ENCODE data around the gene CENPVL2. TPM values are rescaled to one million over a fixed set of nuclear protein-coding genes. Genes with fewer than 3 reads are reported as not detected.
"Not testable (repeated sequence)": the region's sequence is repeated elsewhere in the genome, so short reads cannot be mapped to it uniquely, and the experiment has no call there.

CENPVL2 gene
- 1 to 10 TPM in 1 of 2 donors, under 1 TPM in 1; 0.83 to 2.0 TPM for total RNA-seq
- 1 to 10 TPM; 7.1 to 7.7 TPM for polyA plus RNA-seq (ENCODE audit: insufficient read length in 2 of 2)
- long read RNA-seq, donor 1, transcript CENPVL2-201 (1 exons, 1,620 nt): major isoform, 6 of 13 reads
- long read RNA-seq, donor 1, partial matches to known transcripts: 7 of 13 reads
- long read RNA-seq, donor 1, other reads (novel, unspliced or antisense): 0 of 13 reads
- long read RNA-seq, donor 2, partial matches to known transcripts: 0 of 1 reads
- long read RNA-seq, donor 2, other reads (novel, unspliced or antisense): 0 of 1 reads
- long read RNA-seq, donor 3, partial matches to known transcripts: 0 of 1 reads
- long read RNA-seq, donor 3, other reads (novel, unspliced or antisense): 0 of 1 reads
- long read RNA-seq, donor 4: 0 reads

GRCh38 chrX:51682720-51683062, at the start of gene CENPVL2:
Gene CENPVL2, minus strand, starts transcription at chrX:51682831. Its CDS starts 0 bp downstream, at chrX:51682831.
- H3K4me3 ChIP-seq (ENCODE audit: low read depth, low read length); H3K27me3 ChIP-seq (ENCODE audit: control insufficient read depth, insufficient read depth, low read length); H3K4me1 ChIP-seq (ENCODE audit: control insufficient read depth, insufficient read depth, low read length); H3K36me3 ChIP-seq (ENCODE audit: control insufficient read depth, insufficient read depth, low read length); DNase-seq (ENCODE audit: low read depth in 4 of 6, low spot score in 6 of 6); H3K9me3 ChIP-seq (ENCODE audit: control insufficient read depth, insufficient read depth, low read length); H3K27ac ChIP-seq (ENCODE audit: low read depth, low read length): not testable (repeated sequence)
- WGBS (ENCODE audit: insufficient coverage): no CpG with 5 or more reads among the region's 30 CpGs

DNA sequence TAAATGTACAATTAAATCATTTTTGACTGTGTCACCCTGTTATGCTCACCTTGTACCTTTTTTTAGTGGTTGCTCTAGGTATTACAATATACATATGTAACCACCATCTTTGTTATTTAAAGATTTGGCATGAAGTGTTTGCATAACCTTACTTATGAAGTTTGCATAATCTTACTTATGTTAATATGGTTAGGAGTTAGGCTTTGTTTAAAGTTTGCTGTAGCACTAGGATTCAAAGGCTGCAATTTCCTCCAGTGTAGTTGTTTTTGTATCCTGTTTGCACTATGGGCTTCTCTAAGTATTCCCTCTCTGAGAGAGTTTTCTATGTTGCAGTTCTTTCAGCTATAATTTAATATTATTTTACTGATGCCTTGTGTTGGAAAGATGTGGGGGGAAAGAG, 45.6 kb upstream of the CENPVL2 start:
- Histone ChIP-seq H3K4me3 (ENCODE audit: low read depth, low read length) (no peak overlapping the region), H3K27ac (ENCODE audit: low read depth, low read length) (no peak overlapping the region), H3K9me3 (ENCODE audit: control insufficient read depth, insufficient read depth, low read length) (no peaks in the 10 kb centered on the region), H3K36me3 (ENCODE audit: control insufficient read depth, insufficient read depth, low read length) (no peaks in the 10 kb centered on the region), H3K4me1 (ENCODE audit: control insufficient read depth, insufficient read depth, low read length) (no peaks in the 10 kb centered on the region), H3K27me3 (ENCODE audit: control insufficient read depth, insufficient read depth, low read length) (peaks cover 12% of the 10 kb centered on the region)
- DNase-seq (ENCODE audit: low read depth in 4 of 6, low spot score in 6 of 6): no peak

DNA sequence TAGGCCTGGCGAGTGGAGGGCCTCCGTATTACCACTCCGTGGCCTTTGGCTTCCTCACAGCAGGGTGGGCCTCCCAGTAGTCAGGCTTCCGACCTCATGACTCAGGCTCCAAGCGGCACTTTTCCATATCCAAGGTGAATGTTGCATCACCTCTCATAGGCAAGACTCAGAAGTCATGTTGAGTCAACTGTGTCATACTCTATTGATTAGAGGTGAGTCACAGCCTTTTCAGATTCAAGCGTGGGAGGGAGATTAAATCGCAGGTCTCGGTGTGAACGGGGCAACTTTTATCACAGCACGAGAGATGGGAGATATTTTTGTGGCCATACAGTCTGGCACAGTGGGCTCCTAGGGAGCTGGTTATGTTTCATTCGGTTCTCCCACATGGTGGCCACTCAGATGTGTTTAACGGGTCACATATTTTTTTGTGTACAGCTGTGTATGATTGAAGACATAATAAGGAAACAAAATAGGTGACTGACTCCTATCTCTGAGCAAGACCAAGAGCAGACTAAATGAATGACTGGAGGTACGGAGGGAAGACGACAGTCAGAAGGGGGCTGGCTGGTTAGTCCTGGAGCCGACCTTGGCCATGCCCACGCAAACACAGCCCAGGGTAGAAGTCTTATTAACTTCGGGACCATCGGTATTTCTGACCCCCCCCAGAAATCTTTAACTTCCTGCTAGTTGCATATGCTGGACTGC, 30.5 kb upstream of the CENPVL2 start:
- DNase-seq (ENCODE audit: low read depth in 4 of 6, low spot score in 6 of 6); H3K36me3 ChIP-seq (ENCODE audit: control insufficient read depth, insufficient read depth, low read length); H3K9me3 ChIP-seq (ENCODE audit: control insufficient read depth, insufficient read depth, low read length); H3K27me3 ChIP-seq (ENCODE audit: control insufficient read depth, insufficient read depth, low read length); H3K27ac ChIP-seq (ENCODE audit: low read depth, low read length); H3K4me3 ChIP-seq (ENCODE audit: low read depth, low read length); H3K4me1 ChIP-seq (ENCODE audit: control insufficient read depth, insufficient read depth, low read length): not testable (repeated sequence)
- WGBS (ENCODE audit: insufficient coverage): no CpG with 5 or more reads among the region's 18 CpGs

GRCh38 chrX:51710277-51711164, 27.9 kb upstream of the CENPVL2 start, which contains the start of gene CENPVL1:
Gene CENPVL1, plus strand, starts transcription at chrX:51710512. Its CDS starts 0 bp downstream, at chrX:51710512.
- not testable (repeated sequence) for H3K9me3 ChIP-seq (ENCODE audit: control insufficient read depth, insufficient read depth, low read length); DNase-seq (ENCODE audit: low read depth in 4 of 6, low spot score in 6 of 6)
- no CpG with 5 or more reads among the region's 87 CpGs for WGBS (ENCODE audit: insufficient coverage)

DNA sequence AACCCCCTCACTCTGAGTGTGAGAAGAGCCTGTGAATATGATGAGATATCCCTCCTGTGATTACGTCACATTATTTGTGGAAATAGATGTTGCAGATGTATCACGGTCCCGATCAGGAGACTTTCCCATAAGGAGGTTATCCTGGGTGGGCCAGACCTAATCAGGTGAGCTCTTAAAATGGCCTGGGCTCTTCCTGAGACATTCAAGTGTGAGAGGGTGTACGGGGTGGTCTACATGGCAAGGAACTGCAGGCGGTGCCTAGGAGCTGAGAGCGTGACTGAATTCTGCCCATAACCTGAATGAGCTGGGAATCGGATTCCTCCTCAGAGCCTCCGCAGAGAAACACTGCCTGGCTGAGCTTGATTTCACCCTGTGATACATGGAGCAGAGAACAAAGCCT, 14.8 kb upstream of the CENPVL2 start:
- no peaks in the 10 kb centered on the region for H3K36me3 ChIP-seq (ENCODE audit: control insufficient read depth, insufficient read depth, low read length)
- no peak overlapping the region for H3K27ac ChIP-seq (ENCODE audit: low read depth, low read length)
- H3K9me3 ChIP-seq (ENCODE audit: control insufficient read depth, insufficient read depth, low read length): no peaks in the 10 kb centered on the region
- no peak overlapping the region for H3K4me3 ChIP-seq (ENCODE audit: low read depth, low read length)
- no peaks in the 10 kb centered on the region for H3K4me1 ChIP-seq (ENCODE audit: control insufficient read depth, insufficient read depth, low read length)
- 85% methylated on average over 8 of the region's 8 CpGs for WGBS (ENCODE audit: insufficient coverage)
- no peak for DNase-seq (ENCODE audit: low read depth in 4 of 6, low spot score in 6 of 6)
- H3K27me3 ChIP-seq (ENCODE audit: control insufficient read depth, insufficient read depth, low read length): peaks cover 2% of the 10 kb centered on the region

More at GRCh38 chrX:51710277-51711164, 27.9 kb upstream of the CENPVL2 start, which contains the start of gene CENPVL1:
- H3K4me1 ChIP-seq (ENCODE audit: control insufficient read depth, insufficient read depth, low read length); H3K27ac ChIP-seq (ENCODE audit: low read depth, low read length); H3K4me3 ChIP-seq (ENCODE audit: low read depth, low read length); H3K36me3 ChIP-seq (ENCODE audit: control insufficient read depth, insufficient read depth, low read length); H3K27me3 ChIP-seq (ENCODE audit: control insufficient read depth, insufficient read depth, low read length): not testable (repeated sequence)

DNA sequence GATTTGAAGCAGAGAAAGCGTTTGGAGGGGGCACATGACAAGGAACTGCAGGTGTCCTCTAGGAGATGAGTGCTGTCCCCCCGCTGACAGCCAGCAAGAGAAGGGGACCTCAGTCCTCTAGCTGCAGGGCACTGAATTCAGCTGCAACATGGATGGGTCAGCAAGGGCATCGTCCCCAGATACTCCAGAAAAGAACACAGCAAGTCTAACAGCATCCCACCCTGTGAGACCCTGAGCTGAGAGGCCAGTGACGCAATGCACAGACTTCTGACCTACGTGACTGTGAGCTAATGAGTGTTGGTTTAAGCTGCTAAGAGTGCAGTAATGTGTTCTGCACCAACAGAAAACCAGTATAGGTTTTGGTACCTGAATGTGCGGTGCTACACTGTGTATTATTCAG, 11.6 kb upstream of the CENPVL2 start:
- H3K27ac ChIP-seq (ENCODE audit: low read depth, low read length): no peak overlapping the region
- WGBS (ENCODE audit: insufficient coverage): 67% methylated on average over 3 of the region's 6 CpGs
- no peaks in the 10 kb centered on the region for H3K9me3 ChIP-seq (ENCODE audit: control insufficient read depth, insufficient read depth, low read length)
- no peak overlapping the region for H3K4me3 ChIP-seq (ENCODE audit: low read depth, low read length)
- H3K27me3 ChIP-seq (ENCODE audit: control insufficient read depth, insufficient read depth, low read length): peaks cover 2% of the 10 kb centered on the region
- no peaks in the 10 kb centered on the region for H3K4me1 ChIP-seq (ENCODE audit: control insufficient read depth, insufficient read depth, low read length)
- no peaks in the 10 kb centered on the region for H3K36me3 ChIP-seq (ENCODE audit: control insufficient read depth, insufficient read depth, low read length)
- no peak for DNase-seq (ENCODE audit: low read depth in 4 of 6, low spot score in 6 of 6)

- H3K4me1 ChIP-seq (ENCODE audit: control insufficient read depth, insufficient read depth, low read length); H3K27ac ChIP-seq (ENCODE audit: low read depth, low read length); DNase-seq (ENCODE audit: low read depth in 4 of 6, low spot score in 6 of 6); H3K9me3 ChIP-seq (ENCODE audit: control insufficient read depth, insufficient read depth, low read length); H3K36me3 ChIP-seq (ENCODE audit: control insufficient read depth, insufficient read depth, low read length); H3K4me3 ChIP-seq (ENCODE audit: low read depth, low read length); H3K27me3 ChIP-seq (ENCODE audit: control insufficient read depth, insufficient read depth, low read length): not testable (repeated sequence)
- no CpG with 5 or more reads among the region's 88 CpGs for WGBS (ENCODE audit: insufficient coverage)
Observed at GRCh38 chrX:51681808-51682719, 567 bp downstream of the CENPVL2 start.

- H3K36me3 ChIP-seq (ENCODE audit: control insufficient read depth, insufficient read depth, low read length); H3K4me1 ChIP-seq (ENCODE audit: control insufficient read depth, insufficient read depth, low read length); H3K4me3 ChIP-seq (ENCODE audit: low read depth, low read length); H3K27me3 ChIP-seq (ENCODE audit: control insufficient read depth, insufficient read depth, low read length); DNase-seq (ENCODE audit: low read depth in 4 of 6, low spot score in 6 of 6); H3K27ac ChIP-seq (ENCODE audit: low read depth, low read length); H3K9me3 ChIP-seq (ENCODE audit: control insufficient read depth, insufficient read depth, low read length): not testable (repeated sequence)
- no CpG with 5 or more reads among the region's 18 CpGs for WGBS (ENCODE audit: insufficient coverage)
Observed at GRCh38 chrX:51679689-51680433, 2.8 kb downstream of the CENPVL2 start.

Measured in spinal cord (tissue), 10 donors.